ENCODE results near the gene METTL4. TPM values are rescaled to one million over a fixed set of nuclear protein-coding genes. Genes with fewer than 3 reads are reported as not detected.

The METTL4 gene
- total RNA-seq, 4 donors from 2014 or later, result 6.9 to 11.5 (median 9.2) TPM

- DNase-seq (ENCODE audit: low spot score in 2 of 2), result no peak
- Histone ChIP-seq H3K4me3 (no peak overlapping the region), H3K27ac (no peak overlapping the region), H3K36me3 (peaks cover 0 to 4% (median 0%) of the 10 kb centered on the region in 3 donors), H3K9me3 (no peaks in the 10 kb centered on the region), H3K4me1 (peaks cover 0 to 6% (median 0%) of the 10 kb centered on the region in 4 donors), H3K27me3 (no peaks in the 10 kb centered on the region)
- WGBS, 2 donors, result 85 to 87% methylated on average over 5 of the region's 5 CpGs
- TF ChIP-seq EP300 (IDR thresholded peaks at IDR 0.05) (no peak), CTCF (IDR thresholded peaks at IDR 0.05) (no peak), POLR2A (IDR thresholded peaks at IDR 0.05) (no peak)
Observed at GRCh38 chr18:2515908-2516625, 55.2 kb downstream of the METTL4 start.

GRCh38 chr18:2515171-2515787, 56.0 kb downstream of the METTL4 start:
- no peak overlapping the region for H3K27ac ChIP-seq
- H3K36me3 ChIP-seq, result peaks cover 0 to 4% (median 0%) of the 10 kb centered on the region in 3 donors
- DNase-seq (ENCODE audit: low spot score in 2 of 2), result no peak
- H3K4me3 ChIP-seq, result no peak overlapping the region
- no peaks in the 10 kb centered on the region for H3K9me3 ChIP-seq
- 47 to 59% methylated on average over 1 of the region's 1 CpG for whole genome bisulfite sequencing, 2 donors
- H3K4me1 ChIP-seq, result peaks cover 0 to 6% (median 0%) of the 10 kb centered on the region in 4 donors
- TF ChIP-seq EP300 (IDR thresholded peaks at IDR 0.05), result no peak
- no peak for TF ChIP-seq CTCF (IDR thresholded peaks at IDR 0.05)
- no peak for TF ChIP-seq POLR2A (IDR thresholded peaks at IDR 0.05)
- H3K27me3 ChIP-seq, result no peaks in the 10 kb centered on the region

DNA sequence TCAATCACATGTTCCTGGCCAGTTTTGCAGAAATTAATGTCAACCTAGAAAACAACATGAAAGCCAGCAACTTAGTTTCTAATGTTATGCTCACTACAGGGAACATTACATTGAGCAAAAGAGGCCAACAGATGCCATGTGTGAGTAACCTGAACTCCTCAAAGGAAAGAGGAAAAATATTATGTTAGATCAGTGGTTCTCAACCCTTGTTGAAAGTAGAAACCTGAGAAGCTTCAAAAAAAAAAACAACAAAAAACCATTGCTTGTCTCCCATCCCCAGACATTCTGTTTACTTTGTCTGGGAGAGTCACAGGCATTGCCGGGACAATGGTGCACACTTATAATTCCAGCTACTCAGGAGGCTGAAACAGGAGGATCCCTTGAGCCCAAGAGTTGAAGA, 57.7 kb downstream of the METTL4 start:
- peaks cover 0 to 6% (median 0%) of the 10 kb centered on the region in 4 donors for H3K4me1 ChIP-seq
- no peaks in the 10 kb centered on the region for H3K27me3 ChIP-seq
- TF ChIP-seq EP300 (IDR thresholded peaks at IDR 0.05), result no peak
- no peak for TF ChIP-seq CTCF (IDR thresholded peaks at IDR 0.05)
- TF ChIP-seq POLR2A (IDR thresholded peaks at IDR 0.05), result no peak
- H3K36me3 ChIP-seq, result peaks cover 0 to 4% (median 0%) of the 10 kb centered on the region in 3 donors
- H3K9me3 ChIP-seq, result no peaks in the 10 kb centered on the region
- DNase-seq (ENCODE audit: low spot score in 2 of 2), result no peak
- 46 to 83% methylated on average over 1 of the region's 1 CpG for WGBS, 2 donors
- no peak overlapping the region for H3K27ac ChIP-seq
- H3K4me3 ChIP-seq, result no peak overlapping the region

GRCh38 chr18:2512059-2512458, 59.2 kb downstream of the METTL4 start:
- TF ChIP-seq POLR2A (IDR thresholded peaks at IDR 0.05), result no peak
- no peak for TF ChIP-seq EP300 (IDR thresholded peaks at IDR 0.05)
- no peak for TF ChIP-seq CTCF (IDR thresholded peaks at IDR 0.05)
- Histone ChIP-seq H3K36me3 (no peaks in the 10 kb centered on the region), H3K4me1 (peaks cover 0 to 6% (median 0%) of the 10 kb centered on the region in 4 donors), H3K4me3 (no peak overlapping the region), H3K27ac (no peak overlapping the region), H3K9me3 (no peaks in the 10 kb centered on the region), H3K27me3 (no peaks in the 10 kb centered on the region)
- WGBS, 2 donors, result 94 to 98% methylated on average over 2 of the region's 2 CpGs
- no peak for DNase-seq (ENCODE audit: low spot score in 2 of 2)

DNA sequence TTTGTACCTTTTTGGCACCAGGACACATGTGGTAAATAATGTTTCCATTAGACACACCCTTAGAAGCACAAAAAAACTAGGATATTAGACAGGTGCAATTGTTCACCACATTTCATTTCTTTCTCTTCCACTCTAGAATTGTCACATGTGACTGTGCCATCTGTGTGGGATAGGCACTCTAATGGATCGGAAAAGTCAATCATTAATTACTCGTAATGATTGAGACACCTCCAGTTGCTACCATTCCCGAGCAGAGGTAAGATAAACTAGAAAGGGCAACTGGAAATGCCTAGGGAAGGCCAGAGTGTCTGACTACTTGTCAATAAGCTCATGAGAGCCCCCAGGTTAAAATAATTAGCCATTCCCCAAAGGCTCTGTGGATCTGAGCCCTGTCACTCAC, 59.9 kb downstream of the METTL4 start:
- DNase-seq (ENCODE audit: low spot score in 2 of 2), result no peak
- Histone ChIP-seq H3K27ac (no peak overlapping the region), H3K9me3 (no peaks in the 10 kb centered on the region), H3K27me3 (no peaks in the 10 kb centered on the region), H3K36me3 (no peaks in the 10 kb centered on the region), H3K4me1 (peaks cover 0 to 6% (median 0%) of the 10 kb centered on the region in 4 donors), H3K4me3 (no peak overlapping the region)
- WGBS, 2 donors, result 94 to 96% methylated on average over 3 of the region's 3 CpGs
- no peak for TF ChIP-seq POLR2A (IDR thresholded peaks at IDR 0.05)
- TF ChIP-seq CTCF (IDR thresholded peaks at IDR 0.05), result no peak
- no peak for TF ChIP-seq EP300 (IDR thresholded peaks at IDR 0.05)
